HCT116 (cell line): ENCODE measurements around the gene DYNLT1.

ENCODE experiments used
- ATF3 ChIP-seq: IDR thresholded peaks from 2 replicates; pipeline ENCODE4 v1.6.1; 2012
- CEBPB ChIP-seq: IDR thresholded peaks from 2 replicates; pipeline ENCODE4 v1.6.1; 2012; ENCODE audit warnings: low read depth
- CTCF ChIP-seq, 3 experiments: fragments of 200-600 bp in 1 of 3; sonication (generic) in 1 of 3; IDR thresholded peaks in 2 of 3; conservative IDR thresholded peaks in 1 of 3; 2 replicates each; pipeline ENCODE4 v1.5.1; 2012 to 2017; ENCODE audit warnings: low read depth in 2 of 3, low read length in 2 of 3, antibody characterized with exemption in 1 of 3, borderline replicate concordance in 1 of 3, control low read depth in 1 of 3, mild to moderate bottlenecking in 1 of 3, mixed read lengths in 1 of 3, mixed run types in 1 of 3, moderate library complexity in 1 of 3; ENCODE audit not compliant: insufficient read depth in 1 of 3
- JUND ChIP-seq: IDR thresholded peaks from 2 replicates; pipeline ENCODE4 v1.6.1; 2012
- POLR2A ChIP-seq: IDR thresholded peaks from 2 replicates; pipeline ENCODE4 v1.7.0; 2011; ENCODE audit warnings: borderline replicate concordance; ENCODE audit not compliant: insufficient read depth, insufficient read length; ENCODE audit errors: extremely low read depth
- POLR2AphosphoS5 ChIP-seq: IDR thresholded peaks from 2 replicates; pipeline ENCODE4 v1.6.1; 2011; ENCODE audit warnings: mild to moderate bottlenecking, low read depth, low read length, moderate library complexity
- REST ChIP-seq: IDR thresholded peaks from 2 replicates; pipeline ENCODE4 v1.6.1; 2012; ENCODE audit warnings: low read depth
- SIN3A ChIP-seq: IDR thresholded peaks from 2 replicates; pipeline ENCODE4 v1.6.1; 2012; ENCODE audit warnings: low read depth
- ZFX ChIP-seq: fragments of 450-650 bp; IDR thresholded peaks from 2 replicates; pipeline ENCODE4 v1.6.1; 2017
- ZNF274 ChIP-seq: fragments of 200-500 bp; sonication (Bioruptor generic); IDR thresholded peaks from 2 replicates; pipeline ENCODE4 v1.6.1; 2014; ENCODE audit warnings: mild to moderate bottlenecking, low read depth, low read length, inconsistent platforms
- TF ChIP-seq, protein P1 (sequence below): IDR thresholded peaks from 2 replicates; pipeline ENCODE4 v1.6.1; 2012

- TF ChIP-seq REST (no peak), CTCF (IDR thresholded peaks at IDR 0.05 in 2 of 3, conservative IDR thresholded peaks at IDR 0.05 in 1 of 3; ENCODE audit: borderline replicate concordance in 1 of 3, insufficient read depth in 1 of 3, low read depth in 2 of 3, low read length in 2 of 3) (no peak), CEBPB (no peak), POLR2A (no peak), JUND (no peak), POLR2AphosphoS5 (no peak), ATF3 (no peak), ZNF274 (no peak), SIN3A (no peak), ZFX (no peak)
- TF ChIP-seq, protein P1, sequence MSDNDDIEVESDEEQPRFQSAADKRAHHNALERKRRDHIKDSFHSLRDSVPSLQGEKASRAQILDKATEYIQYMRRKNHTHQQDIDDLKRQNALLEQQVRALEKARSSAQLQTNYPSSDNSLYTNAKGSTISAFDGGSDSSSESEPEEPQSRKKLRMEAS: no peak
These were observed 17.2 kb downstream of the DYNLT1 start for GRCh38 chr6:158627168-158627939.
